ENCODE results near the gene B4GALNT2. TPM values are rescaled to one million over a fixed set of nuclear protein-coding genes. Genes with fewer than 3 reads are reported as not detected.
"Not testable (repeated sequence)": the region's sequence is repeated elsewhere in the genome, so short reads cannot be mapped to it uniquely, and the experiment has no call there.

B4GALNT2 gene
- total RNA-seq (2022) (0.05 TPM in 1 of 2 replicates, not detected in the other), Bru-seq, nascent RNA (percentile 7 among the genes with signal in this experiment), BruChase-seq, experiment 1, labeled RNA remaining after a 6-hour chase (percentile 5 among the genes with signal in this experiment), BruChase-seq, experiment 2, labeled RNA remaining after a 2-hour chase (percentile 2 among the genes with signal in this experiment)
- long read RNA-seq = 0 reads

GRCh38 chr17:49132699-49133364 is at the start of gene B4GALNT2:
TSS of gene B4GALNT2 (plus strand) at chr17:49132769. CDS start at chr17:49132793, 24 bp downstream.
- CTCF ChIA-PET = interaction anchor here (0.6 kb wide), 1 partner anchor 82 kb away, joined by 3 read pairs; no protein-coding TSS in a partner anchor
- intact Hi-C loops (cut with micrococcal nuclease) = no loop called here
- no peak for DNase-seq (ENCODE audit: unreplicated experiment)

GRCh38 chr17:49085046-49085445 is 47.5 kb upstream of the B4GALNT2 start:
- H3K27ac Mint-ChIP-seq (ENCODE audit: low read depth, unreplicated experiment); H3K27me3 Mint-ChIP-seq (ENCODE audit: insufficient read depth, unreplicated experiment); BruUV-seq (replicated peaks); H3K4me3 Mint-ChIP-seq (ENCODE audit: unreplicated experiment); H3K36me3 Mint-ChIP-seq (ENCODE audit: insufficient read depth, unreplicated experiment); H3K4me1 Mint-ChIP-seq (ENCODE audit: insufficient read depth, unreplicated experiment); intact Hi-C loops (cut with micrococcal nuclease); POLR2A ChIA-PET; H3K9me3 Mint-ChIP-seq (ENCODE audit: unreplicated experiment): not testable (repeated sequence)
- CTCF ChIA-PET = interaction anchor here (0.6 kb wide), 1 partner anchor 147 kb away, joined by 3 read pairs; no protein-coding TSS in a partner anchor
- DNase-seq (ENCODE audit: unreplicated experiment) = peak; percentile 16

More at GRCh38 chr17:49132699-49133364, at the start of gene B4GALNT2:
- Mint-ChIP-seq H3K9me3 (ENCODE audit: unreplicated experiment) (no peaks in the 10 kb centered on the region), H3K4me1 (ENCODE audit: insufficient read depth, unreplicated experiment) (peaks cover 12% of the 10 kb centered on the region), H3K27ac (ENCODE audit: low read depth, unreplicated experiment) (no peak within 1 kb of the TSS), H3K4me3 (ENCODE audit: unreplicated experiment) (peak within 1 kb of the TSS; percentile 29), H3K36me3 (ENCODE audit: insufficient read depth, unreplicated experiment) (peaks cover 5% of the 10 kb centered on the region), H3K27me3 (ENCODE audit: insufficient read depth, unreplicated experiment) (no peaks in the 10 kb centered on the region)
- no TSS peak for BruUV-seq (replicated peaks)
- no peak for TF ChIP-seq CTCF (IDR thresholded peaks at IDR 0.05; ENCODE audit: unreplicated experiment)
- POLR2A ChIA-PET = no interaction called here

- no TSS peak for BruUV-seq (replicated peaks)
- H3K9me3 Mint-ChIP-seq (ENCODE audit: unreplicated experiment) = no peaks in the 10 kb centered on the region
- ChIA-PET CTCF (interaction anchor here (0.5 to 0.6 kb wide), 3 partner anchors 148 to 730 kb away, joined by 3 read pairs; no protein-coding TSS in a partner anchor), POLR2A (no interaction called here)
- H3K36me3 Mint-ChIP-seq (ENCODE audit: insufficient read depth, unreplicated experiment) = no peaks in the 10 kb centered on the region
- no peak overlapping the region for H3K27ac Mint-ChIP-seq (ENCODE audit: low read depth, unreplicated experiment)
- no peaks in the 10 kb centered on the region for H3K4me1 Mint-ChIP-seq (ENCODE audit: insufficient read depth, unreplicated experiment)
- no peak for TF ChIP-seq CTCF (IDR thresholded peaks at IDR 0.05; ENCODE audit: unreplicated experiment)
- no peak overlapping the region for H3K4me3 Mint-ChIP-seq (ENCODE audit: unreplicated experiment)
- intact Hi-C loops (cut with micrococcal nuclease) = no loop called here
- H3K27me3 Mint-ChIP-seq (ENCODE audit: insufficient read depth, unreplicated experiment) = no peaks in the 10 kb centered on the region
- DNase-seq (ENCODE audit: unreplicated experiment) = no peak
Observed at GRCh38 chr17:49085565-49086315, 46.8 kb upstream of the B4GALNT2 start.

GRCh38 chr17:49086316-49086605 is 46.3 kb upstream of the B4GALNT2 start:
- Mint-ChIP-seq H3K4me3 (ENCODE audit: unreplicated experiment) (no peak overlapping the region), H3K36me3 (ENCODE audit: insufficient read depth, unreplicated experiment) (no peaks in the 10 kb centered on the region), H3K27ac (ENCODE audit: low read depth, unreplicated experiment) (no peak overlapping the region), H3K27me3 (ENCODE audit: insufficient read depth, unreplicated experiment) (no peaks in the 10 kb centered on the region), H3K4me1 (ENCODE audit: insufficient read depth, unreplicated experiment) (no peaks in the 10 kb centered on the region), H3K9me3 (ENCODE audit: unreplicated experiment) (no peaks in the 10 kb centered on the region)
- no peak for DNase-seq (ENCODE audit: unreplicated experiment)
- BruUV-seq (replicated peaks) = no TSS peak
- intact Hi-C loops (cut with micrococcal nuclease) = no loop called here
- ChIA-PET POLR2A (interaction anchor here (0.6 to 1.3 kb wide), 2 partner anchors 16 to 19 kb away, joined by 3 to 4 read pairs; no protein-coding TSS in a partner anchor), CTCF (interaction anchor here (0.5 to 0.6 kb wide), 2 partner anchors 452 to 731 kb away, joined by 3 read pairs; no protein-coding TSS in a partner anchor)
- TF ChIP-seq CTCF (IDR thresholded peaks at IDR 0.05; ENCODE audit: unreplicated experiment) = no peak

Data from MCF 10A (cell line).